Gastrocnemius medialis (tissue), 4 donors: ENCODE data around the gene KLC1.

Experiments
- CTCF ChIP-seq, 5 experiments: fragments of 450-650 bp in 3 of 5; fragments of 200-600 bp in 2 of 5; sonication (generic) in 2 of 5; IDR thresholded peaks in 4 of 5; conservative IDR thresholded peaks in 1 of 5; 1 replicate in 4 of 5; 2 replicates in 1 of 5; pipeline ENCODE4 v1.5.1; 2016 to 2019; ENCODE audit warnings: antibody characterized with exemption in 5 of 5, mild to moderate bottlenecking in 3 of 5, moderate library complexity in 3 of 5
- POLR2A ChIP-seq, 2 donors: fragments of 450-650 bp; IDR thresholded peaks; one replicate each; pipeline ENCODE4 v1.6.1; 2017; ENCODE audit warnings: antibody characterized with exemption in 2 of 2, mild to moderate bottlenecking in 2 of 2, moderate library complexity in 2 of 2

GRCh38 chr14:103597623-103598377 is 31.2 kb upstream of the KLC1 start:
- TF ChIP-seq CTCF (IDR thresholded peaks at IDR 0.05 in 4 of 5, conservative IDR thresholded peaks at IDR 0.05 in 1 of 5) (no peak), POLR2A (IDR thresholded peaks at IDR 0.05) (no peak)
